ENCODE data around the gene LRIG3. TPM values are rescaled to one million over a fixed set of nuclear protein-coding genes. Genes with fewer than 3 reads are reported as not detected.

The LRIG3 gene
- total and polyA plus RNA-seq, 9 of the 15 experiments (the other 6 are each of a cell fraction or from before 2014, with no cell fraction given) = 0.18 TPM; not detected in 8

DNA sequence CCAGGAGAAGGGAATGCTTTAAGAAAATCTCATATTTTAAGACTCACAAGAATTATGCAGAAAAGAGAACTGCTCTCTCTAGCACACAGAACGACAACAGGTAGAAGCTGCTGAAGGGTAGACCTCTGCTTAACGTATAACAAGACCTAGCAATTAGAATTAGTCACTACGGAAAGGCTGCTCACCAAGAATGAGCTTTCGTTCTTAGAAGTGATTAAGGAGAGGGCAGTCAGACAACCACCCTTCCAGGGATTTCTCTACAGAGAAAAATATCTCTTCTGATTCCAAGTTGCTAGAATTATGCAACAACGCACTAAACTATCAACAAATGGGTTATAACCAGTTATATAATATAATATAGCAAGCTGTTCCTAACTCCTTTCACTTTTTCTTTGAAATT is 18.6 kb downstream of the LRIG3 start:
- DNase-seq (ENCODE audit: extremely low read depth in 1 of 4, low spot score in 3 of 4) = no peak
- Histone ChIP-seq H3K9me1 (ENCODE audit: control insufficient read depth, insufficient read depth, low read length) (no peaks in the 10 kb centered on the region), H4K20me1 (replicated peaks; ENCODE audit: control insufficient read depth, insufficient read depth, low read length) (no peaks in the 10 kb centered on the region), H3K27me3 (ENCODE audit: control insufficient read depth in 2 of 2, insufficient read depth in 2 of 2, low read length in 2 of 2) (no peaks in the 10 kb centered on the region), H3K9me3 (replicated peaks; ENCODE audit: control insufficient read depth, insufficient read depth, low read depth, low read length) (no peaks in the 10 kb centered on the region), H3K4me3 (no peak overlapping the region), H3K79me2 (ENCODE audit: control insufficient read depth, insufficient read depth, low read length) (no peaks in the 10 kb centered on the region), H3K27ac (ENCODE audit: extremely low read depth, low read depth, low read length) (no peak overlapping the region), H2AFZ (ENCODE audit: low read depth, low read length) (no peak overlapping the region), H3K4me1 (replicated peaks in 1 of 2; ENCODE audit: control insufficient read depth in 2 of 2, insufficient read depth in 2 of 2, low read length in 2 of 2) (no peaks in the 10 kb centered on the region), H3K36me3 (ENCODE audit: control insufficient read depth, insufficient read depth, low read length) (no peaks in the 10 kb centered on the region), H3K4me2 (ENCODE audit: insufficient read depth, low read length) (no peak overlapping the region), H3K9ac (ENCODE audit: insufficient read depth in 1 of 2, low read depth in 2 of 2, low read length in 2 of 2) (no peak overlapping the region)
- intact Hi-C loops (cut with micrococcal nuclease) (no loop called here), in situ Hi-C loops (cut with MboI) (no loop called here)
- WGBS (ENCODE audit: insufficient coverage, low coverage, missing lambda C conversion rate) = 0% methylated on average over 5 of the region's 5 CpGs
- ChIA-PET CTCF (ENCODE audit: low intra/inter-chr PET ratio) (no interaction called here), POLR2A (no interaction called here)
- no peak for ATAC-seq
- BruUV-seq (replicated peaks) = no TSS peak
- FAIRE-seq = no peak
- TF ChIP-seq ZKSCAN1 (IDR thresholded peaks at IDR 0.05; ENCODE audit: low read depth, low read length) (no peak), ZBTB2 (IDR thresholded peaks at IDR 0.05) (no peak), ZNF766 (CRISPR knock-in tag; conservative IDR thresholded peaks at IDR 0.05) (no peak), MYNN (IDR thresholded peaks at IDR 0.05) (no peak), MYNN (CRISPR knock-in tag; IDR thresholded peaks at IDR 0.05) (no peak), ZNF224 (CRISPR knock-in tag; IDR thresholded peaks at IDR 0.05) (no peak), FOXJ2 (tag; IDR thresholded peaks at IDR 0.05) (no peak), EZH2 (IDR thresholded peaks at IDR 0.05; ENCODE audit: borderline replicate concordance, low read depth, low read length) (no peak), NR4A1 (CRISPR knock-in tag; IDR thresholded peaks at IDR 0.05) (no peak), NR4A1 (tag; IDR thresholded peaks at IDR 0.05) (no peak), STAG1 (CRISPR knock-in tag; IDR thresholded peaks at IDR 0.05; ENCODE audit: borderline replicate concordance) (no peak)
- TF ChIP-seq, protein P1, sequence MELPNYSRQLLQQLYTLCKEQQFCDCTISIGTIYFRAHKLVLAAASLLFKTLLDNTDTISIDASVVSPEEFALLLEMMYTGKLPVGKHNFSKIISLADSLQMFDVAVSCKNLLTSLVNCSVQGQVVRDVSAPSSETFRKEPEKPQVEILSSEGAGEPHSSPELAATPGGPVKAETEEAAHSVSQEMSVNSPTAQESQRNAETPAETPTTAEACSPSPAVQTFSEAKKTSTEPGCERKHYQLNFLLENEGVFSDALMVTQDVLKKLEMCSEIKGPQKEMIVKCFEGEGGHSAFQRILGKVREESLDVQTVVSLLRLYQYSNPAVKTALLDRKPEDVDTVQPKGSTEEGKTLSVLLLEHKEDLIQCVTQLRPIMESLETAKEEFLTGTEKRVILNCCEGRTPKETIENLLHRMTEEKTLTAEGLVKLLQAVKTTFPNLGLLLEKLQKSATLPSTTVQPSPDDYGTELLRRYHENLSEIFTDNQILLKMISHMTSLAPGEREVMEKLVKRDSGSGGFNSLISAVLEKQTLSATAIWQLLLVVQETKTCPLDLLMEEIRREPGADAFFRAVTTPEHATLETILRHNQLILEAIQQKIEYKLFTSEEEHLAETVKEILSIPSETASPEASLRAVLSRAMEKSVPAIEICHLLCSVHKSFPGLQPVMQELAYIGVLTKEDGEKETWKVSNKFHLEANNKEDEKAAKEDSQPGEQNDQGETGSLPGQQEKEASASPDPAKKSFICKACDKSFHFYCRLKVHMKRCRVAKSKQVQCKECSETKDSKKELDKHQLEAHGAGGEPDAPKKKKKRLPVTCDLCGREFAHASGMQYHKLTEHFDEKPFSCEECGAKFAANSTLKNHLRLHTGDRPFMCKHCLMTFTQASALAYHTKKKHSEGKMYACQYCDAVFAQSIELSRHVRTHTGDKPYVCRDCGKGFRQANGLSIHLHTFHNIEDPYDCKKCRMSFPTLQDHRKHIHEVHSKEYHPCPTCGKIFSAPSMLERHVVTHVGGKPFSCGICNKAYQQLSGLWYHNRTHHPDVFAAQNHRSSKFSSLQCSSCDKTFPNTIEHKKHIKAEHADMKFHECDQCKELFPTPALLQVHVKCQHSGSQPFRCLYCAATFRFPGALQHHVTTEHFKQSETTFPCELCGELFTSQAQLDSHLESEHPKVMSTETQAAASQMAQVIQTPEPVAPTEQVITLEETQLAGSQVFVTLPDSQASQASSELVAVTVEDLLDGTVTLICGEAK (IDR thresholded peaks at IDR 0.05) = no peak
- TF ChIP-seq, protein P1 (CRISPR knock-in tag; IDR thresholded peaks at IDR 0.05) = no peak
- TF ChIP-seq, protein P2, sequence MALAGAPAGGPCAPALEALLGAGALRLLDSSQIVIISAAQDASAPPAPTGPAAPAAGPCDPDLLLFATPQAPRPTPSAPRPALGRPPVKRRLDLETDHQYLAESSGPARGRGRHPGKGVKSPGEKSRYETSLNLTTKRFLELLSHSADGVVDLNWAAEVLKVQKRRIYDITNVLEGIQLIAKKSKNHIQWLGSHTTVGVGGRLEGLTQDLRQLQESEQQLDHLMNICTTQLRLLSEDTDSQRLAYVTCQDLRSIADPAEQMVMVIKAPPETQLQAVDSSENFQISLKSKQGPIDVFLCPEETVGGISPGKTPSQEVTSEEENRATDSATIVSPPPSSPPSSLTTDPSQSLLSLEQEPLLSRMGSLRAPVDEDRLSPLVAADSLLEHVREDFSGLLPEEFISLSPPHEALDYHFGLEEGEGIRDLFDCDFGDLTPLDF (CRISPR knock-in tag; IDR thresholded peaks at IDR 0.05) = no peak

Measured in K562 (cell line).